ENCODE measurements around the gene GPHN.

DNA sequence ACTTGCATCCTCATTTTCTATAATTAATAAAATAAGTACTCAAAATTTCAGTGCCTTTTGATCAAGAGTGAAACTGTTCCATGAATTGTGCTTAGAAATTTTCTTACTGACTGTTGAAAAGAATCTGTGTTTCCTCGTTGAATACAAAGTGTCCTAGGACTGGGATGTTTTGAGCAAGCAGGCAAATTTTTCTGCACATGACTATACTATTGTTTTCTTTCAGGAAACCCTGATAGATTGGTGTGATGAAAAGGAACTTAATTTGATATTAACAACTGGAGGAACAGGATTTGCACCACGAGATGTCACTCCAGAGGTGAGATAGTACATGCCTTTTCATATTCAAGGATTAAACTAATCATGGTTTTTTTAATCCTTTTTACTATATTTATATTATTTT lies 316.3 kb downstream of the GPHN start:
- TF ChIP-seq, protein P1, sequence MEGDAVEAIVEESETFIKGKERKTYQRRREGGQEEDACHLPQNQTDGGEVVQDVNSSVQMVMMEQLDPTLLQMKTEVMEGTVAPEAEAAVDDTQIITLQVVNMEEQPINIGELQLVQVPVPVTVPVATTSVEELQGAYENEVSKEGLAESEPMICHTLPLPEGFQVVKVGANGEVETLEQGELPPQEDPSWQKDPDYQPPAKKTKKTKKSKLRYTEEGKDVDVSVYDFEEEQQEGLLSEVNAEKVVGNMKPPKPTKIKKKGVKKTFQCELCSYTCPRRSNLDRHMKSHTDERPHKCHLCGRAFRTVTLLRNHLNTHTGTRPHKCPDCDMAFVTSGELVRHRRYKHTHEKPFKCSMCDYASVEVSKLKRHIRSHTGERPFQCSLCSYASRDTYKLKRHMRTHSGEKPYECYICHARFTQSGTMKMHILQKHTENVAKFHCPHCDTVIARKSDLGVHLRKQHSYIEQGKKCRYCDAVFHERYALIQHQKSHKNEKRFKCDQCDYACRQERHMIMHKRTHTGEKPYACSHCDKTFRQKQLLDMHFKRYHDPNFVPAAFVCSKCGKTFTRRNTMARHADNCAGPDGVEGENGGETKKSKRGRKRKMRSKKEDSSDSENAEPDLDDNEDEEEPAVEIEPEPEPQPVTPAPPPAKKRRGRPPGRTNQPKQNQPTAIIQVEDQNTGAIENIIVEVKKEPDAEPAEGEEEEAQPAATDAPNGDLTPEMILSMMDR (optimal IDR thresholded peaks at IDR 0.05 in 1 of 3, IDR thresholded peaks at IDR 0.05 in 1 of 3, conservative IDR thresholded peaks at IDR 0.05 in 1 of 3; ENCODE audit: extremely low read depth in 1 of 3, insufficient read depth in 2 of 3, low read length in 3 of 3): no peak
- no peak for TF ChIP-seq EZH2 (IDR thresholded peaks at IDR 0.05; ENCODE audit: low read length)
